CD4-positive, alpha-beta memory T cell (primary cell): ENCODE data around the gene ZSCAN30. TPM values are rescaled to one million over a fixed set of nuclear protein-coding genes. Genes with fewer than 3 reads are reported as not detected.

Source experiments
- CTCF ChIA-PET: fragments of 350-600 bp; sonication (Branson Sonifier 250); formaldehyde crosslinking; loops from one replicate; lab custom pipeline; 2021; ENCODE audit warnings: inconsistent platforms; ENCODE audit not compliant: partially characterized antibody; lab: Charles Lee
- POLR2A ChIA-PET: fragments of 350-600 bp; sonication (Branson Sonifier 250); formaldehyde crosslinking; loops from one replicate; lab custom pipeline; 2021; ENCODE audit not compliant: partially characterized antibody; lab: Charles Lee
- DNase-seq, 5 donors: peaks; one replicate each; pipeline versions ENCODE4 v3.0.0 to v3.0.0-alpha.2; 2020 to 2022; ENCODE audit warnings: mixed read lengths in 1 of 5
- H3K27ac ChIP-seq: one replicate; pipeline ENCODE4 v1.7.0; 2013; ENCODE audit warnings: low read depth, low read length
- H3K27me3 ChIP-seq: 2 replicates; pipeline ENCODE4 v1.7.0; 2013; ENCODE audit warnings: mild to moderate bottlenecking, low read length, moderate library complexity; ENCODE audit not compliant: insufficient read depth
- H3K36me3 ChIP-seq: 2 replicates; pipeline ENCODE4 v1.7.0; 2013; ENCODE audit warnings: mild to moderate bottlenecking, low read length, moderate library complexity; ENCODE audit not compliant: insufficient read depth
- H3K4me1 ChIP-seq: 2 replicates; pipeline ENCODE4 v1.7.0; 2013; ENCODE audit warnings: mild to moderate bottlenecking, low read length, moderate library complexity; ENCODE audit not compliant: insufficient read depth
- H3K4me3 ChIP-seq, 2 donors: one replicate each; pipeline ENCODE4 v1.7.0; 2013; ENCODE audit warnings: low read length in 2 of 2, mild to moderate bottlenecking in 1 of 2
- H3K9me3 ChIP-seq, 2 donors: one replicate each; pipeline ENCODE4 v1.7.0; 2013; ENCODE audit warnings: low read length in 2 of 2, control low read depth in 1 of 2; ENCODE audit not compliant: control insufficient read depth in 1 of 2
- H3K27ac Mint-ChIP-seq, 7 donors: one replicate each; pipeline ENCODE4 v1.8.0; 2020 to 2021; ENCODE audit warnings: mixed read lengths in 7 of 7, mild to moderate bottlenecking in 6 of 7, inconsistent platforms in 3 of 7, moderate library complexity in 3 of 7
- H3K27me3 Mint-ChIP-seq, 2 donors: one replicate each; pipeline ENCODE4 v1.8.0; 2020 to 2021; ENCODE audit warnings: mixed read lengths in 2 of 2
- H3K36me3 Mint-ChIP-seq, 2 donors: one replicate each; pipeline ENCODE4 v1.8.0; 2020 to 2021; ENCODE audit warnings: mixed read lengths in 2 of 2, inconsistent platforms in 1 of 2, mild to moderate bottlenecking in 1 of 2
- H3K4me1 Mint-ChIP-seq, 4 donors: one replicate each; pipeline ENCODE4 v1.8.0; 2020 to 2021; ENCODE audit warnings: mixed read lengths in 4 of 4, mild to moderate bottlenecking in 1 of 4
- H3K4me3 Mint-ChIP-seq, 8 donors: one replicate each; pipeline ENCODE4 v1.8.0; 2020 to 2021; ENCODE audit warnings: mixed read lengths in 8 of 8, mild to moderate bottlenecking in 7 of 8, moderate library complexity in 6 of 8, inconsistent platforms in 3 of 8
- H3K9me3 Mint-ChIP-seq, 8 donors: one replicate each; pipeline ENCODE4 v1.8.0; 2020 to 2021; ENCODE audit warnings: mixed read lengths in 8 of 8, mild to moderate bottlenecking in 5 of 8, inconsistent platforms in 3 of 8, moderate library complexity in 1 of 8
- intact Hi-C: fragments of 100-400 bp; cut with micrococcal nuclease; formaldehyde crosslinking; loops from one replicate; pipeline ENCODE4 v1.15.1; 2023
- polyA plus RNA-seq, 2 donors: library from polyadenylated mRNA; unstranded; fragments of 300-500 nt; fragmentation: Illumina TruSeq; gene quantifications; one replicate each; pipeline ENCODE4 v1.2.3, GENCODE V29; 2021
- total RNA-seq, 2 experiments: library from RNA; stranded (reverse); gene quantifications; one replicate each; pipeline ENCODE4 v1.2.3, GENCODE V29; 2021

The ZSCAN30 gene
- total and polyA plus RNA-seq, 4 experiments from 2014 or later = 2.6 to 18.4 (median 11.3) TPM

GRCh38 chr18:35248429-35248828, 41.6 kb downstream of the ZSCAN30 start:
- Histone ChIP-seq H3K4me3 (no peak overlapping the region), H3K27ac (no peak overlapping the region), H3K4me1 (no peaks in the 10 kb centered on the region), H3K27me3 (no peaks in the 10 kb centered on the region), H3K36me3 (peaks cover 45% of the 10 kb centered on the region), H3K9me3 (no peaks in the 10 kb centered on the region)
- DNase-seq = no peak
- no peak overlapping the region for H3K4me3 Mint-ChIP-seq
- peaks cover 6 to 14% (median 9%) of the 10 kb centered on the region in 4 donors for H3K4me1 Mint-ChIP-seq
- ChIA-PET CTCF (no interaction called here), POLR2A (no interaction called here)
- H3K27ac Mint-ChIP-seq = no peak overlapping the region
- no peaks in the 10 kb centered on the region for H3K27me3 Mint-ChIP-seq
- H3K36me3 Mint-ChIP-seq = peaks cover 86 to 91% of the 10 kb centered on the region in 2 donors
- intact Hi-C loops = loop anchor here (10.0 kb wide), 1 partner anchor 816 kb away; the partner anchor contains the start of gene RPRD1A
- H3K9me3 Mint-ChIP-seq = peaks cover 0 to 12% (median 8%) of the 10 kb centered on the region in 8 donors

GRCh38 chr18:35247412-35248249, 42.4 kb downstream of the ZSCAN30 start:
- Mint-ChIP-seq H3K27ac (peak overlapping the region in 2 of 7 donors; percentile 32 to 49), H3K27me3 (no peaks in the 10 kb centered on the region), H3K9me3 (peaks cover 0 to 6% (median 4%) of the 10 kb centered on the region in 8 donors), H3K4me3 (no peak overlapping the region), H3K36me3 (peaks cover 86 to 89% of the 10 kb centered on the region in 2 donors), H3K4me1 (peaks cover 10 to 17% (median 11%) of the 10 kb centered on the region in 4 donors)
- POLR2A ChIA-PET = no interaction called here
- Histone ChIP-seq H3K9me3 (no peaks in the 10 kb centered on the region), H3K27ac (no peak overlapping the region), H3K27me3 (no peaks in the 10 kb centered on the region), H3K4me3 (no peak overlapping the region), H3K4me1 (peaks cover under 1% of the 10 kb centered on the region), H3K36me3 (peaks cover 45% of the 10 kb centered on the region)
- DNase-seq = no peak
- CTCF ChIA-PET = no interaction called here
- intact Hi-C loops = loop anchor here (10.0 kb wide), 1 partner anchor 817 kb away; the partner anchor contains the start of gene RPRD1A

GRCh38 chr18:35246831-35247230, 43.2 kb downstream of the ZSCAN30 start:
- H3K36me3 Mint-ChIP-seq = peaks cover 84 to 85% of the 10 kb centered on the region in 2 donors
- Histone ChIP-seq H3K4me3 (no peak overlapping the region), H3K9me3 (no peaks in the 10 kb centered on the region), H3K4me1 (peaks cover 9% of the 10 kb centered on the region), H3K27me3 (no peaks in the 10 kb centered on the region), H3K36me3 (peaks cover 45% of the 10 kb centered on the region), H3K27ac (no peak overlapping the region)
- CTCF ChIA-PET = interaction anchor here (1.2 kb wide), 1 partner anchor 14 kb away, joined by 4 read pairs; no protein-coding TSS in a partner anchor
- POLR2A ChIA-PET = no interaction called here
- H3K4me3 Mint-ChIP-seq = peak overlapping the region in 1 of 8 donors; percentile 6
- H3K9me3 Mint-ChIP-seq = peaks cover 0 to 6% (median 0%) of the 10 kb centered on the region in 8 donors
- H3K4me1 Mint-ChIP-seq = peaks cover 11 to 25% (median 14%) of the 10 kb centered on the region in 4 donors
- DNase-seq = no peak
- H3K27me3 Mint-ChIP-seq = no peaks in the 10 kb centered on the region
- intact Hi-C loops = loop anchor here (10.0 kb wide), 1 partner anchor 818 kb away; the partner anchor contains the start of gene RPRD1A
- peak overlapping the region in 3 of 7 donors; percentile 1 to 54 (median 16) for H3K27ac Mint-ChIP-seq

- H3K27ac Mint-ChIP-seq = peak overlapping the region in 1 of 7 donors; percentile 43
- Histone ChIP-seq H3K9me3 (no peaks in the 10 kb centered on the region), H3K27ac (no peak overlapping the region), H3K36me3 (peaks cover 45% of the 10 kb centered on the region), H3K27me3 (no peaks in the 10 kb centered on the region), H3K4me1 (peaks cover 13% of the 10 kb centered on the region), H3K4me3 (no peak overlapping the region)
- no peaks in the 10 kb centered on the region for H3K27me3 Mint-ChIP-seq
- POLR2A ChIA-PET = interaction anchor here (0.8 to 1.5 kb wide), 3 partner anchors 21 to 216 kb away, joined by 3 to 5 read pairs (median 3); no protein-coding TSS in a partner anchor
- no peak for DNase-seq
- peaks cover 0 to 6% (median 0%) of the 10 kb centered on the region in 8 donors for H3K9me3 Mint-ChIP-seq
- H3K36me3 Mint-ChIP-seq = peaks cover 75 to 78% of the 10 kb centered on the region in 2 donors
- CTCF ChIA-PET = interaction anchor here (1.0 to 1.2 kb wide), 3 partner anchors 13 to 210 kb away, joined by 3 to 5 read pairs (median 4); no protein-coding TSS in a partner anchor
- intact Hi-C loops = loop anchor here (10.0 kb wide), 1 partner anchor 819 kb away; the partner anchor contains the start of gene RPRD1A
- peaks cover 11 to 35% (median 15%) of the 10 kb centered on the region in 4 donors for H3K4me1 Mint-ChIP-seq
- no peak overlapping the region for H3K4me3 Mint-ChIP-seq
Observed at GRCh38 chr18:35245719-35246317, 44.2 kb downstream of the ZSCAN30 start.

GRCh38 chr18:35244671-35245070, 45.4 kb downstream of the ZSCAN30 start:
- no peak overlapping the region for H3K4me3 ChIP-seq
- Mint-ChIP-seq H3K36me3 (peaks cover 64 to 74% of the 10 kb centered on the region in 2 donors), H3K9me3 (peaks cover 0 to 6% (median 0%) of the 10 kb centered on the region in 8 donors), H3K27ac (no peak overlapping the region), H3K4me3 (no peak overlapping the region), H3K4me1 (peaks cover 11 to 40% (median 15%) of the 10 kb centered on the region in 4 donors), H3K27me3 (no peaks in the 10 kb centered on the region)
- intact Hi-C loops = loop anchor here (10.0 kb wide), 1 partner anchor 820 kb away; the partner anchor contains the start of gene RPRD1A
- ChIA-PET POLR2A (interaction anchor here (1.1 kb wide), 1 partner anchor 22 kb away, joined by 4 read pairs; no protein-coding TSS in a partner anchor), CTCF (interaction anchor here (1.0 to 2.3 kb wide), 3 partner anchors 14 to 208 kb away, joined by 3 to 9 read pairs (median 7); no protein-coding TSS in a partner anchor)
- DNase-seq = no peak
- no peaks in the 10 kb centered on the region for H3K9me3 ChIP-seq
- peaks cover 17% of the 10 kb centered on the region for H3K4me1 ChIP-seq
- no peaks in the 10 kb centered on the region for H3K27me3 ChIP-seq
- H3K36me3 ChIP-seq = peaks cover 39% of the 10 kb centered on the region
- H3K27ac ChIP-seq = no peak overlapping the region

GRCh38 chr18:35242426-35242825, 47.6 kb downstream of the ZSCAN30 start:
- Mint-ChIP-seq H3K27ac (peak overlapping the region in 5 of 7 donors; percentile 42 to 68 (median 60)), H3K27me3 (no peaks in the 10 kb centered on the region), H3K4me3 (peak overlapping the region in 3 of 8 donors; percentile 9 to 15 (median 10)), H3K9me3 (peaks cover 0 to 5% (median 0%) of the 10 kb centered on the region in 8 donors), H3K4me1 (peaks cover 11 to 40% (median 15%) of the 10 kb centered on the region in 4 donors), H3K36me3 (peaks cover 49 to 60% of the 10 kb centered on the region in 2 donors)
- intact Hi-C loops = loop anchor here (10.0 kb wide), 1 partner anchor 822 kb away; the partner anchor contains the start of gene RPRD1A
- DNase-seq = no peak
- ChIA-PET CTCF (interaction anchor here (1.4 to 2.6 kb wide), 3 partner anchors 11 to 26 kb away, joined by 3 to 11 read pairs (median 9); no protein-coding TSS in a partner anchor), POLR2A (interaction anchor here (1.2 to 1.9 kb wide), 2 partner anchors 25 to 48 kb away, joined by 3 to 11 read pairs; partner anchors contain the start of gene ZSCAN30)
- Histone ChIP-seq H3K36me3 (peaks cover 32% of the 10 kb centered on the region), H3K27ac (no peak overlapping the region), H3K4me1 (peaks cover 17% of the 10 kb centered on the region), H3K9me3 (no peaks in the 10 kb centered on the region), H3K27me3 (no peaks in the 10 kb centered on the region), H3K4me3 (no peak overlapping the region)
